HG03095 (cell line): ENCODE measurements around the gene MFSD6.
"Not testable (repeated sequence)": the region's sequence is repeated elsewhere in the genome, so short reads cannot be mapped to it uniquely, and the experiment has no call there.

ENCODE experiments used
- ATAC-seq: cut with Tn5 transposase; IDR thresholded peaks from one replicate; pipeline ENCODE4 v1.9.1; 2021; ENCODE audit warnings: moderate library complexity; ENCODE audit not compliant: unreplicated experiment

MFSD6 gene

GRCh38 chr2:190407662-190408537 is at the start of gene MFSD6:
MFSD6 (plus strand) TSS chr2:190408355; CDS start chr2:190436030, 27,675 bp downstream.
- peak; percentile 59 for ATAC-seq

DNA sequence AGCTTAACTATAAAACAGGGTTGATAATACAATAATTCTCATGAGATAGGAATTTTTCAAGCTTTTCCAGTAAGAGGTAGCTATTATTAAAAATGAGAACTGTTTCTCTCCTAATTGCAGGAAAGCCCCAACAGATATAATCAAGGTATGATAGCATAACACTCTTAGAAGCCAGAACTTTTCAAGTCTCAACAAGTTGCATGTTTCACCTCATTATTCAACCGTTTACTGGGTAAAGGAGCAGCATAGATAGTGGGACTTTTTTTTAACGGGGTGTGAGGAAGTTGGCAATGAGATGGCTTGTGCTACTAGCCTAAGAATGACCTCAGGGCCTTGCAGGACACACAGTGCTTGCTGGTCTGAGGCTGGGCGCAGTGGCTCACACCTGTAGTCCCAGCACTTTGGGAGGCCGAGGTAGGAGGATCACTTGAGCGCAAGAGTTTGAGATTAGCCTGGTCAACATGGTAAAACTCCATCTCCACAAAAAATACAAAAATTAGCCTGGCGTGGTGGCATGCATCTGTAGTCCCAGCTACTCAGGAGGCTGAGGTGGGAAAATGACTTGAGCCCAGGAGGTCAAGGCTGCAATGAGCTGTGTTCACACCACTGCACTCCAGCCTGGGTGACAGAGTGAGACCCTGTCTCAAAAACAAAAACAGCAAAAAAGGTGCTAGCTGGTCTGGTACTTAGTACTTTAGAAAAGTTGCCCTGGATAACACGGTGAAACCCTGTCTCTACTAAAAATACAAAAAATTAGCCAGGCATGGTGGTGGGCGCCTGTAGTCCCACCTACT is 49.3 kb upstream of the MFSD6 start:
- ATAC-seq: not testable (repeated sequence)

DNA sequence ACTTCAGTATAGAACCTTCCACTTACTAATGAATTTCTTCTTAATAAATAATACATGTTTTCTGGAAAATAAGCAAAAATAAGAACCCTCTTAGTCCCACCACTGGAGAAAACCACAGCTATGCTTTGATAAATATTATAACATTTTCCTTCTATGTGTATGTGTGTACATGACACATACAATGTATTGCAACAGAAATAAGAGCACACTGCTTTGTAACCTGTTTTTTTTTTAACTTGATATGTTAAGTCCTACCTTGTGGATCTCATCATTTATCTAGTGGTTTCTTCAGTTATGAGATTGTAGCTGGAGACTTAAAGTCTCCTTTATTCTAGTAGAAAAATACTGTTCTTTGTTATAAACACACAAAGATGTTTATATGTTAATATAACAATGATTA is 47.6 kb upstream of the MFSD6 start:
- ATAC-seq: no peak

DNA sequence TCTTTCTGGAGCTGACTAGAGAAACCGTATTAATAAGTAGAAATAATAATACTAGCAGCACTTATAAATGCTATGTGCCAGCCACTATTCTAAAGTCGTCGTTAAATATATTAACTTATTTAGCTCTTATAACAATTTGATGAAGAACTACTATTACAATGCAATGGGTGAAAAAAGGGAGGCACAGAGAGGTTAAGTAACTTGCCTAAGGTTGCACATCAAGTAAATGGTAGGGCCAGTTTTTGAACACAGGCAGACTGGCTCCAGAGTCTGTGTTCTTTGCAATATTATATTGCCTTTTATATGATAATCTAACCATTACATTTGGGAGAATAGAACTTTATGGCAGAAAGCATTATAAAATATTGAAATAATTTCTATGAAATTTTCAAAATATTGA is 47.2 kb upstream of the MFSD6 start:
- ATAC-seq: no peak

- ATAC-seq: no peak
Measured at GRCh38 chr2:190361572-190361971, 46.6 kb upstream of the MFSD6 start.

DNA sequence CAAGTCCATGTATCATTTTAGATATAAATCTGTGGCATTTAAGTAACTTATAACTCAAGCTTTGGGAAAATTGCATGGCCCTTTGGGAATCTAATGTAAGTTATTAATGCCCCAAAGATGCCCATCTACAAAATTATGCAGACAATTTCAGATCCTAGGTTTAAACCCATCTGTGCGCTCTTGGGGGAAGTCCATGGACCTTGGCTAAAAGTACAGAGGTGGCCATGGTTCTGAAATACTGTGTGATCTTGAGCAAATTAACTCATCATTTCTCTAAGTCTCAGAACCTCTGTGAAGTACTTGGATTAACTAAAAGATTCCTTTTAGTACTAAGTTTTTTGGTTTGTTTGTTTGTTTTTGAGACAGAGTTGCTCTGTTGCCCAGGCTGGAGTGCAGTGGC is 45.3 kb upstream of the MFSD6 start:
- no peak for ATAC-seq

DNA sequence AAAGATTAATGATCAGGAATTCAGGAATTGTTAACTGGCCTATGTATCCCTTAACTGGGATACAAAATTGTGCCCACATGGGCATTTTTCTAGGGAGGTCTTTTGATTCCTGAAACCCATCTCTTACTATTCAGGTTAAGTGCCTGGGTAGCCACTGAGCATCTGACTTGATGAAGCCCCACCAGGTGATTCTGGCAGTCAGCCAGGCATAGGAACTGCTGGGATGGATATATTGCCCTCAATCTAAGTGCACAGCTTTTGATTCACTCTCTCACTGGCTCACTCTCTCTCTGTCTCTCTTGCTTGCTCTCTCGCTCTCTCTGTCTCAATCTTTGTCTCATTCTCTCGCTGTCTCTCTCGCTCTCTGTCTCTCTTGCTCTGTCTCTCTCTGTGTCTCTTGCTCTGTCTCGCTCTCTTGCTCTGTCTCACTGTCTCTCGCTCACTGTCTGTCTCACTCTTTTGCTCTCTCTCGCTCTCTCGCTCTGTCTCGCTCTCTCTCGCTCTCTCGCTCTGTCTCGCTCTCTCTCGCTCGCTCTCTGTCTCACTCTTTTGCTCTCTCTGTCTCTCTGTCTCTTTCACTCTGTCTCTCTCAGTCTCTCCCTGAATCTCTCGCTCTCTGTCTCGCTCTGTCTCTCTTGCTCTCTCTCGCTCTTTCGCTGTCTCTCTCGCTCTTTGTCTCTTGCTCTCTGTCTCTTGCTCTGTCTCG is 42.5 kb upstream of the MFSD6 start:
- ATAC-seq: no peak

DNA sequence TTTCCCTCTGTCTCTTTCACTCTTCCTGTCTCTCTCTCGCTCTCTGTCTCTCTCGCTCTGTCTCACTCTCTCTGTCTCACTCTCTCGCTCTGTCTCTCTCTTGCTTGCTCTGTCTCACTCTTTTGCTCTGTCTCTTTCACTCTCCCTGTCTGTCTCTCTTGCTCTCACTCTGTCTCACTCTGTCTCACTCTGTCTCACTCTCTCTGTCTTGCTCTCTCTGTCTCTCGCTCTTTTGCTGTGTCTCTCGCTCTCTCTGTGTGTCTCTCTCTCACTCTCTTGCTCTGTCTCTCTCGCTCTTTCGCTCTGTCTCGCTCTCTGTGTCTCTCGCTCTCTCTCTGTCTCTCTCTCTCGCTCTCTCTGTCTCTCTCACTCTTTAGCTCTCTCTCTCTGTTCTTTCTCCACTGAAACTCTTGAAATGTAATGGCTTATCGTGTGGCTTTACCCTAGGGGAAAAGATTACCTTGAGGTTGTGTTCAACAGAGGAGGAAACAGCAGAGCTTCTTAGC is 41.9 kb upstream of the MFSD6 start:
- ATAC-seq: no peak

DNA sequence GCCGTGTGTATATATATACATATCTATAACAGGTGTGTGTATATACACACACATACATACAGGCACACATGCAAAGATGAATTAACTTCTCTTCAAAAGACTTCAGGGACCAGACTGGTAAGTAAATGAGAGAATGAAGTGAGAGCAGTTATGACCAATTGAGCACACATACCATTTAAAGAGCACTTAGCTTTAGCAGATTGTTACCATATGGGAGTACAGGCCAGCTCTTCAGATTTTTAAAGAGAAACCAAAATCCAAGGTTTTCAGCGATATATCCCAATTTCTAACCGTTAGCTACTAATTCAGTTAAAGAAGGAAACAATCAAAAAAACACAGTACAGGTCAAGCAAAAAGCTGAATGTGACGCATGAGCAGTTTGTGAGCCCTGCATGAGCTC is 41.1 kb upstream of the MFSD6 start:
- ATAC-seq: no peak

DNA sequence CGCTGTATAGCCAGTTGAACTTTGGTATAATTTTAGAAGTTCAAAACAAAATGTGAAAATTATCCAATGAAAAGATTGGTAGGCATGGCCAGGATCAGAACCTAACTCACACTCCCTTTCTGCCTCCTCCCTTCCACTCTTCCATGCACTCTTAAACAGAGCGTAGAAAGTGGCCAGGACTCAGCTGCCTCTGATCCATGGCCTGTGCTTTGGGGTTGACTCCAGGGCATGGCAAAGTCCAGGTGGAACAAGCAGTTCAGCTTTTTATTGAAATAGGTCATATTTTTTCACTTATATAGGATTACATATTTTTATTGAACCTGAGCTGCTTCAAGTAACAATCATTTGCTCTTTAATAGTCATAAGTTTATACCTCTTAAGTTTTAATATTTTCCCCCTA is 38.5 kb upstream of the MFSD6 start:
- no peak for ATAC-seq

GRCh38 chr2:190376083-190376482 is 32.1 kb upstream of the MFSD6 start:
- no peak for ATAC-seq

- no peak for ATAC-seq
Measured at GRCh38 chr2:190376591-190377245, 31.4 kb upstream of the MFSD6 start.

DNA sequence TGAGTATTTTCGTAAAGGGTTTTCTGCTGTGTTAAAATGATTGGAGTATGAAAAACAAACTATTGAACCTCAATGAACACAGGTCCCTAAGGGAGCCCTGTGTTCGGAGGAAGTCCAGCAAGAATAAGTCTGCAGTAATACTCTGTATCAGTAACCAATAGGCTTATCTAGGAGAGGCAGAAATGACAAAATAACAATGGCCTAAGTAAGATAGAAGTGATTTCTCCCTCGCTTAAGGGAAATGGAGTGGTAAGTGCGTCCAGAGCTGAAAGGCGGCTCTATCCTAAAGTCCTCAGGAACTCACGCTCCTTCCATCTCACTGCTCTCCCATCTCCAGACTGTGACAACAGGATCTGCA is 29.3 kb upstream of the MFSD6 start:
- ATAC-seq: no peak

DNA sequence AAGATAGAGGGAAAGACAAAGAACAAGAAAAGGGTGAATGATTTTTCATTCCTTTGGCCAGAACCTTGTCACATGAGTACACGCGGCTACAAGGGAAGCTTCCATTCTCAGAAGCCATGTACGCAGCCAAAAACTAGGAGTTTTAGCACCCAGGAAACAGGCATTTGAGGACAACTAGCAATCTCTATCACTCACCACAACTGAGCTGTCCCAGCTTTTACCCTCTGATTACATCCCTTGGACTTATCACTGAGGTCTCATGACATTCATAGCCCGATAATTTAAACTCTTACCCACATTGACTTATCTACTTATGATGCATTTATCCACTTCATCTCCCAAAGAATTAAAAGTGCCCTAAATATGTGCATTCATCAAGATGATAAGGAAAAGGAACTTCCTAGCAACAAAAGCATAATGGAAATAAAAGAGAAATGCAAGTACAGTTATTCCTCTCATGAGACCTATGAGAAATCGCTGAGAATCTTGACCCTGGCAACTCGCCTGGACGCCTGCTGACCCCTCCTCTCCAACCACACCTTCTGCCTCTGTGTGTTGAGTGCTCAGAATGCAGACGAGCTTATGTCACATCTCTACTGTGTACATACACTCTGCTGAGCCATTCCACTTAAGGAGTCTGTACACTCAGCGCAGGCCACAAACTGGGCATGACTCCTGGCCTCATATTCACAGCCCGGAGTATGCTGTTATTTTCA is 28.7 kb upstream of the MFSD6 start:
- ATAC-seq: no peak

DNA sequence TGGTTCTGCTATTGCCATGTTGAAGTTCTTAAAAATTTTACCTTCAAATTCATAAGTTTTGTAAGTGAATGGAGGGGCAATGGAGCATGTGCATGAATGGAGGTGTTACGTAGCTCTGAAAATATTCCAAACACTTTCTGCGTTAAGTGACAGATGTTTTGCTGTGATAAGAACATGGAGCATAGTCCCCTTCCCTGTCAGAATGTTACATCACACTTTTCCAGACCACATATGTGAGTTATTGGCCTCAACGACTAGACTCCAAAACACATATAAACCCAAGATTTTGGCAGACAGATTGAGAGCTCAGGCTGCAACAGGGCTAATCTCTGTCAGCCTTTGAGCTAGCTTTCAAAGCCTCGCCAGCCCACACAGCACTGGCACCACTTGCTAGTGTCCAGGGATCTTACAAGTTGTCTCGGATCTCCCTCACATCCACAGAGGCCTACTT is 27.2 kb upstream of the MFSD6 start:
- ATAC-seq: no peak

DNA sequence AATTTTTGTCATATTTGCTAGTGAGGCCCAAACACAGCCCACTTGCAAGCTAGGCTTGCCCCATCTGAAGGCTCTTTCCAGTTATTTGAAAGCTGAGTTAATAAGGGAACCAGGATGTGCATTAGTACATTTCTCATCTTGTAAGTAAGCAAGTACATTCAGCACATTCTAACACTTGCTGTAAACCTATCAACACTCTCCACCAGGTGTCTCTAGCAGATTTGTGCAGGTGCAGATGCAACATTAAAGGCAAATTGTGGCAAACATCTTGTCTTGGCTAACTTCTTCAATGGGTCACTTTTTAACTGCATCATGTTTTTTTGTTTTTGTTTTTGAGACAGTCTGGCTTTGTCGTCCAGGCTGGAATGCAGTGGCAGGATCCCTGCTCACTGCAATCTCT is 25.3 kb upstream of the MFSD6 start:
- peak; percentile 90 for ATAC-seq

DNA sequence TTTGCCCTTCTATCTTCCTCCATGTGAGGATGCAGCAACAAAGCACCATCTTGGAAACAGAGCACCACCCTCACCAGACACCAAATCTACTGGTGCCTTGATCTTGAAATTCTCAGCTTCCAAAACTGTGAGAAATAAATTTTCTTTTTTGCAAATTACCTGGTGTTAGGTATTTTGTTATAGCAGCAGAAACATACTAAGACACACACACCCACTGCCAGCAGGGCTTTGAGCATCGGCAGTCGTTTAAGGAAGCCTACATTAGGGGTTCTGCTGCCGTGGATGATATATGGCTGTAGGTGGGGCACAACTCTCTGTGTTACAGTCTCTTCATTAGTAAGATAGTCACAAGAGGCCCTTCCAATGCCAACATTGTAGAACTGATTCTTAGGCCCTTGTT is 20.7 kb upstream of the MFSD6 start:
- ATAC-seq: no peak

DNA sequence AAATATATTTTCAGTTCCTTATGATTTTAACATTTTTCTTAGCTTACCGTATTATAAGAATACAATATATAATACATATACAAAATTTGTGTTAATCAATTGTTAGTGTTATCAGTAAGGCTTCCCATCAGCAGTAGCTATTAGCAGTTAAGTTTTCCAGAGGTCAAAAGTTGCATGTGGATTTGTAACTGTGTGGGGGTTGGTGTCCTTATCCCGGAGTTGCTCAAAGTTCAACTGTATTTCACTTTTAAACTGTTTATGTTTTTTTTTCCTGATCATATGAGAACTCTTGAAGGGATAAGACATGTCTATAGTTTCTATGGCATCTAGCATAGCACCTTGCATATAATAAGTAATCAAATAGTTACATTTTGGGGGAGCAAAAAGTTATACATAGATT is 11.9 kb upstream of the MFSD6 start:
- no peak for ATAC-seq

- no peak for ATAC-seq
Measured at GRCh38 chr2:190402986-190403603, 5.1 kb upstream of the MFSD6 start.

DNA sequence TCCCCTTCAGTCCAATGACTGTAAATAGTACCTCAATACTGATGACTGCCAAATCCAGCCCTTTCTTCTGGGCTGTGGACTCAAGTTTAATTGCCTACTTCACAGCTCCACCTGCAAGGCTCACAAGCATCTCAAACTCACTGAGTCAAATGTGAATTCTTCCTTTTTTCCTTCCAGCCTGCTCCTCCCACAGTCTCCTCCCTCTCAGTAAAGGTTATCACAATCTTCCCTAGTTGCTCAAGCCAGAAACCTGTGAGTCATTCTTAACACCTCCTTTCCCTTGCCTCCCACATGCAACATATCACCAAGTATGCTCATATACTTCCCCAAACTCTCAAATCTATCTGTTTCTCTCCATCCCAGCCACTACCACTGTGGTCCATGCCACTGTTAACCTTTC is 3.7 kb upstream of the MFSD6 start:
- no peak for ATAC-seq
